WI38 (cell line): ENCODE measurements around the gene ARHGAP26.

ENCODE experiments used
- H3K4me3 ChIP-seq: 2 replicates; pipeline ENCODE4 v1.5.1; 2011; ENCODE audit warnings: low read depth, mild to moderate bottlenecking, control low read depth, low read length
- CTCF ChIP-seq: IDR thresholded peaks from 2 replicates; pipeline ENCODE4 v1.5.1; 2012; ENCODE audit warnings: low read depth, mild to moderate bottlenecking, control low read depth, low read length

The ARHGAP26 gene

GRCh38 chr5:142832263-142832662 is 62.1 kb downstream of the ARHGAP26 start:
- TF ChIP-seq CTCF, result no peak
- H3K4me3 ChIP-seq, result no peak overlapping the region

- no peak for TF ChIP-seq CTCF
- no peak overlapping the region for H3K4me3 ChIP-seq
These were observed 63.6 kb downstream of the ARHGAP26 start for GRCh38 chr5:142833517-142834449.

DNA sequence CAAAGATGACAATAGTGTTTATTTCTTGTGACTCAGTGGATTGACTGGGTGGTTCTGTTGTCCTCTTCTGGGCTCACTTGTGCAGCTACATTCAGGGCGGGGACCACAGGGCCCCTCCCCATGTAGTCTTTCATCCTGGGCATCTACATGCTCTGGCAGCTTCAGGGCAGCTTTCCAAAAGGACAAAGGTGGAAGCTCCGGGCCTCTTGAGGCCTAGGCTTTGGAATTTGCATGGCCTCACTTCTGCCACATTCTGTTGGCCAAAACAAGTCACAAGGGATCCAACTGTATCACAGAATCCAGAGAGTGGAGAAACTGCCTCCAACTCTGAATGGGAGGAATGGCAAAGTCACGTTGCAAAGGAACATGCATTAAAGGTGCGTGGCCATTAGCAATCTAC is 64.3 kb downstream of the ARHGAP26 start:
- H3K4me3 ChIP-seq, result no peak overlapping the region
- no peak for TF ChIP-seq CTCF

DNA sequence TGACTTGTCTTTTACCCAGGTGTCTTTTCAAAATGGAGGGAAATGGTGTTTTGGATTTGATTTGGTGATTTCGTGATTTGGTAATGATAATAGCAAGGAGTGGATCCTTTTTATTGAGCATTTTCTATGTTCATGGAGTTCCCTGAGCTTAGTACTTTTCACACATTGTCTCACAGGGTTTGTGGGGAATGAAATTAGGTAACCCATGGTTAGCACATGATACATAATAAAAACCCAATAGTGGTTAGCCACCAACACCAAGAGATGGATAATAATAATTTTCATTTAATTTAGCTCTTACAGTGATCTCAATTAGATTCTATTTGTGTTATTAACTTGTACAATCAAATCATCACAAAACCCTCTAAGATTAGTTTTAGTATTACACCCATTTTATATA is 65.4 kb downstream of the ARHGAP26 start:
- H3K4me3 ChIP-seq, result no peak overlapping the region
- TF ChIP-seq CTCF, result no peak

DNA sequence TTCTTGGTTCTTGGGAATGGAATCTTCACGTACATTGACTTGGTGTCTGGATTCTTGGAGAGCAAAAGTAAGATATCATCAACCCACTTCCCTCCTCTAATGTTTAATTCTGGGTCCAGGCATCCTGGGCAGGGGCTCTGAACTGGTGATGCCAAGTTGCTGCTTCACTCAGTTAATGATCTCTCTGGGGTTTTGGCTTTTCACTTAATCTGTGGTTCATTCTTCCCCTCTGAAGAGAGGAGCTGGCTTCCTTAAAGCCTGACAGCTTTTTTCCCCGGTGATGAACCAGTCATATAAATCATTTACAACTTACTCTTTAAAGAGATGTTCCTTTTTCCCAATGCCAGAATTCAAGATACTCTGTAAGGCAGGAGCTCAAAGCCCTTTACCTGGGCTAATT is 65.9 kb downstream of the ARHGAP26 start:
- TF ChIP-seq CTCF, result no peak
- no peak overlapping the region for H3K4me3 ChIP-seq

GRCh38 chr5:142837081-142837725 is 67.0 kb downstream of the ARHGAP26 start:
- no peak overlapping the region for H3K4me3 ChIP-seq
- TF ChIP-seq CTCF, result no peak

DNA sequence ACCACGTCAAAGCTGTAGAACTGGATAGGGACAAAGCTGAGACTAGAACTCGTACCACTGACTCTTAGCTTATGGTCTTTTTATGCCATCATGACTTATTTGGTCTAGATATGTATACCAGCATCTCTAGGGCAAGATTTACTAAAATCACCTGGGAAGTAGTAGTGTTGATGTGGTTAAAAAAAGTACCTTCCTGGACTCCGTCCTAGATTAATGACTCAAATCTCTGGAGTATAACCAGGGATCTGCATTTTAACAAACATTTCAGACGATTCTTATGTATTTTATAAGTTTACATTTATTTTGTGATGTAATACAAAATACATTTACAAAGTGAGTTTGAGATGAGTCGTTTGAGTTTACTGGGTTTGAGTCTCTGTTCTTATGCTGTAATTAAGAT is 68.7 kb downstream of the ARHGAP26 start:
- no peak for TF ChIP-seq CTCF
- H3K4me3 ChIP-seq, result no peak overlapping the region
